ENCODE measurements around the gene ZNF335. TPM values are rescaled to one million over a fixed set of nuclear protein-coding genes. Genes with fewer than 3 reads are reported as not detected.
A peak's percentile ranks its signal among the peaks of the same experiment; 100 is the strongest.

The ZNF335 gene
- total and polyA plus RNA-seq, 2 of the 13 experiments (the other 11 are each of a cell fraction or from before 2014, with no cell fraction given) = 9.7 to 13.7 TPM

- TF ChIP-seq SKIL (CRISPR knock-in tag; IDR thresholded peaks at IDR 0.05; ENCODE audit: borderline replicate concordance) (no peak), NBN (conservative IDR thresholded peaks at IDR 0.05) (no peak), ZNF138 (CRISPR knock-in tag; IDR thresholded peaks at IDR 0.05; ENCODE audit: low read depth) (no peak), ZNF431 (CRISPR knock-in tag; IDR thresholded peaks at IDR 0.05; ENCODE audit: borderline replicate concordance, low read depth) (no peak), ZNF574 (CRISPR knock-in tag; IDR thresholded peaks at IDR 0.05) (0 out of 2 replicates have a peak, but pooled peaks have one; percentile 3), ZBTB20 (CRISPR knock-in tag; IDR thresholded peaks at IDR 0.05; ENCODE audit: borderline replicate concordance, low read depth) (no peak), ZNF788 (CRISPR knock-in tag; IDR thresholded peaks at IDR 0.05; ENCODE audit: borderline replicate concordance) (peak; percentile 4; the same call in 1 of the 2 replicates), MAFG (CRISPR knock-in tag; IDR thresholded peaks at IDR 0.05) (no peak), ZMYM3 (CRISPR knock-in tag; IDR thresholded peaks at IDR 0.05) (peak; percentile 96), ZBTB1 (CRISPR knock-in tag; IDR thresholded peaks at IDR 0.05; ENCODE audit: borderline replicate concordance) (no peak), ZNF350 (CRISPR knock-in tag; IDR thresholded peaks at IDR 0.05; ENCODE audit: borderline replicate concordance, low read depth) (no peak)
- TF ChIP-seq, protein P1, sequence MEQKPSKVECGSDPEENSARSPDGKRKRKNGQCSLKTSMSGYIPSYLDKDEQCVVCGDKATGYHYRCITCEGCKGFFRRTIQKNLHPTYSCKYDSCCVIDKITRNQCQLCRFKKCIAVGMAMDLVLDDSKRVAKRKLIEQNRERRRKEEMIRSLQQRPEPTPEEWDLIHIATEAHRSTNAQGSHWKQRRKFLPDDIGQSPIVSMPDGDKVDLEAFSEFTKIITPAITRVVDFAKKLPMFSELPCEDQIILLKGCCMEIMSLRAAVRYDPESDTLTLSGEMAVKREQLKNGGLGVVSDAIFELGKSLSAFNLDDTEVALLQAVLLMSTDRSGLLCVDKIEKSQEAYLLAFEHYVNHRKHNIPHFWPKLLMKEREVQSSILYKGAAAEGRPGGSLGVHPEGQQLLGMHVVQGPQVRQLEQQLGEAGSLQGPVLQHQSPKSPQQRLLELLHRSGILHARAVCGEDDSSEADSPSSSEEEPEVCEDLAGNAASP (CRISPR knock-in tag; IDR thresholded peaks at IDR 0.05; ENCODE audit: borderline replicate concordance) = no peak
- TF ChIP-seq, protein P2, sequence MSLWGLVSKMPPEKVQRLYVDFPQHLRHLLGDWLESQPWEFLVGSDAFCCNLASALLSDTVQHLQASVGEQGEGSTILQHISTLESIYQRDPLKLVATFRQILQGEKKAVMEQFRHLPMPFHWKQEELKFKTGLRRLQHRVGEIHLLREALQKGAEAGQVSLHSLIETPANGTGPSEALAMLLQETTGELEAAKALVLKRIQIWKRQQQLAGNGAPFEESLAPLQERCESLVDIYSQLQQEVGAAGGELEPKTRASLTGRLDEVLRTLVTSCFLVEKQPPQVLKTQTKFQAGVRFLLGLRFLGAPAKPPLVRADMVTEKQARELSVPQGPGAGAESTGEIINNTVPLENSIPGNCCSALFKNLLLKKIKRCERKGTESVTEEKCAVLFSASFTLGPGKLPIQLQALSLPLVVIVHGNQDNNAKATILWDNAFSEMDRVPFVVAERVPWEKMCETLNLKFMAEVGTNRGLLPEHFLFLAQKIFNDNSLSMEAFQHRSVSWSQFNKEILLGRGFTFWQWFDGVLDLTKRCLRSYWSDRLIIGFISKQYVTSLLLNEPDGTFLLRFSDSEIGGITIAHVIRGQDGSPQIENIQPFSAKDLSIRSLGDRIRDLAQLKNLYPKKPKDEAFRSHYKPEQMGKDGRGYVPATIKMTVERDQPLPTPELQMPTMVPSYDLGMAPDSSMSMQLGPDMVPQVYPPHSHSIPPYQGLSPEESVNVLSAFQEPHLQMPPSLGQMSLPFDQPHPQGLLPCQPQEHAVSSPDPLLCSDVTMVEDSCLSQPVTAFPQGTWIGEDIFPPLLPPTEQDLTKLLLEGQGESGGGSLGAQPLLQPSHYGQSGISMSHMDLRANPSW (CRISPR knock-in tag; IDR thresholded peaks at IDR 0.05; ENCODE audit: borderline replicate concordance) = 0 out of 2 replicates have a peak, but pooled peaks have one; percentile 54
- TF ChIP-seq, protein P3, sequence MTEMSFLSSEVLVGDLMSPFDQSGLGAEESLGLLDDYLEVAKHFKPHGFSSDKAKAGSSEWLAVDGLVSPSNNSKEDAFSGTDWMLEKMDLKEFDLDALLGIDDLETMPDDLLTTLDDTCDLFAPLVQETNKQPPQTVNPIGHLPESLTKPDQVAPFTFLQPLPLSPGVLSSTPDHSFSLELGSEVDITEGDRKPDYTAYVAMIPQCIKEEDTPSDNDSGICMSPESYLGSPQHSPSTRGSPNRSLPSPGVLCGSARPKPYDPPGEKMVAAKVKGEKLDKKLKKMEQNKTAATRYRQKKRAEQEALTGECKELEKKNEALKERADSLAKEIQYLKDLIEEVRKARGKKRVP (CRISPR knock-in tag; IDR thresholded peaks at IDR 0.05) = no peak
Measured at GRCh38 chr20:45918779-45919537, 53.0 kb downstream of the ZNF335 start (continued).

Data from HepG2 (cell line).